ENCODE data around the gene ANXA6. TPM values are rescaled to one million over a fixed set of nuclear protein-coding genes. Genes with fewer than 3 reads are reported as not detected.

The ANXA6 gene
- total RNA-seq, 4 donors from 2014 or later = 91.6 to 164 (median 142) TPM

DNA sequence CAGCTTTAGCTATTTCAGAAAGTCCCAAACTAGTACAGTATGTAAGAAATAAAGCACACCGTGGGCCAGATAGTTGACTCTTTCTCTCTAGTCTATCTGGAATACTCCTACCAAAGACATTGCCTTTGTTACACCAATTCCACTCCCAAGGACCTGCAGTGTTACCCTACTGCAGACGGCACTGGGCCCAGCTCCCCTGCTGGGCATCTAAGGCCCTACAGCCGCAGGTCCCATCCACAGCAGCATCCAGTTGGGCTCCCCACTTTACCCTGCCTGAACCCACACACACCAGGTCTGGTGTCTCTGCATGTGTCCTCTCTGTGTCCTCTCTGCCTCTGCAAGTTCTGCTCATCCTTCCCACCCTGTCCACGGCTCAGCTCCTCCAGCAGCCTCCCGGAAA, 99.3 kb downstream of the ANXA6 start:
- TF ChIP-seq, protein P1, sequence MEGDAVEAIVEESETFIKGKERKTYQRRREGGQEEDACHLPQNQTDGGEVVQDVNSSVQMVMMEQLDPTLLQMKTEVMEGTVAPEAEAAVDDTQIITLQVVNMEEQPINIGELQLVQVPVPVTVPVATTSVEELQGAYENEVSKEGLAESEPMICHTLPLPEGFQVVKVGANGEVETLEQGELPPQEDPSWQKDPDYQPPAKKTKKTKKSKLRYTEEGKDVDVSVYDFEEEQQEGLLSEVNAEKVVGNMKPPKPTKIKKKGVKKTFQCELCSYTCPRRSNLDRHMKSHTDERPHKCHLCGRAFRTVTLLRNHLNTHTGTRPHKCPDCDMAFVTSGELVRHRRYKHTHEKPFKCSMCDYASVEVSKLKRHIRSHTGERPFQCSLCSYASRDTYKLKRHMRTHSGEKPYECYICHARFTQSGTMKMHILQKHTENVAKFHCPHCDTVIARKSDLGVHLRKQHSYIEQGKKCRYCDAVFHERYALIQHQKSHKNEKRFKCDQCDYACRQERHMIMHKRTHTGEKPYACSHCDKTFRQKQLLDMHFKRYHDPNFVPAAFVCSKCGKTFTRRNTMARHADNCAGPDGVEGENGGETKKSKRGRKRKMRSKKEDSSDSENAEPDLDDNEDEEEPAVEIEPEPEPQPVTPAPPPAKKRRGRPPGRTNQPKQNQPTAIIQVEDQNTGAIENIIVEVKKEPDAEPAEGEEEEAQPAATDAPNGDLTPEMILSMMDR (IDR thresholded peaks at IDR 0.05 in 4 of 5, conservative IDR thresholded peaks at IDR 0.05 in 1 of 5) = peak in 1 of 5 experiments; percentile 19
- no peak for TF ChIP-seq POLR2A (IDR thresholded peaks at IDR 0.05)
- ATAC-seq = no peak
- intact Hi-C loops (cut with DNase I; ENCODE audit: low total_unique reads) = no loop called here
- Histone ChIP-seq H3K4me3 (no peak overlapping the region), H3K4me1 (peaks cover 41 to 49% of the 10 kb centered on the region in 2 donors), H3K9me3 (no peaks in the 10 kb centered on the region), H3K27ac (peak overlapping the region; percentile 90 to 94 (median 92)), H3K27me3 (no peaks in the 10 kb centered on the region), H3K36me3 (peaks cover 0 to 70% of the 10 kb centered on the region in 2 donors)
- no peak for DNase-seq
- in situ Hi-C loops (cut with MboI; ENCODE audit: low sequenced_read_pairs in 4 of 4) = no loop called here

DNA sequence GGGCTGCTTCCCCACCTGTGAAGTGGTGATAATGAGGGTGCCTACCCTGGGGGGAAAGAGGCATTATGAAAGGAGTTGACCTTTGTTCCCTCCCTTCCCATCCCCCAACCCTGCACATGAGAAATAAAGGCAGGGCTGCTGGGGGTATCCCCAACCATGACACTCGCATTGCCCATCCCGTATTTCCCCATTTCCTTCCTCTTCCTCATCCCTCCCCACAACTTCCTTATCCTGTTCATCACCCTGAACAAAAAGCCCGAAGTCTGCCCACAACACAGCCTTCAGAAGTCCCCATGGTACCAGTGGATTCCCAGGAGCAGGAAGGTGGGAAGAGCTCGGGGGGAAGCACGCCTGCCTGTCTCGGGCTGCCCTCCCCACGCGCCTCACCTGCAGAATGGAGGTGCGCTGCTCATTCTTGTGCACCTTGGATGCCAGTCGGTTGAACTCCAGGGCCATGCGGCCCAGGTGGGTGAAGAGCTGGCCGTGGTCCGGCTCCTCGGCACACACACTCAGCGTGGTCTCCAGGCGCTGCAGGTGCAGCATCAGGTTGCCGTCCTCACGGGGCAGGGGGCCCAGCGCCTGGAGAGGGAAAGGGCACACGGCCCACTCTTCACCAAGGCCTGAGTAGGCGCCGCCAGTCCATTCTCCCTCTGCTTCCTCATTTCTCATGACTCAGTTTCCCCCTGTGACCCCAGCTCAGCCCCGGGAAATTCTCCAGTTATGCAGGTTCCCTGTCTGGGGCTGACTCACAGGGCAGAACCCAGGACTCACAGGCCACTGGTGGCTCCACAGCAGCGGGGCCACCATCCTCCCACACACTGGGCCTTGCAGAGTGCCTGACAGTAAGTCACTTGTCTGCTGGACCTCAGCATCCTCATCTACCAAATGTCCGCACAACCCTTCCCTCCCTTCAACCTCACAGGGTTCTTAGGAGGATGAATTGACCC, 100.9 kb downstream of the ANXA6 start:
- no peaks in the 10 kb centered on the region for H3K9me3 ChIP-seq
- no peak overlapping the region for H3K4me3 ChIP-seq
- TF ChIP-seq, protein P1 (IDR thresholded peaks at IDR 0.05 in 4 of 5, conservative IDR thresholded peaks at IDR 0.05 in 1 of 5) = no peak
- no peak for TF ChIP-seq POLR2A (IDR thresholded peaks at IDR 0.05)
- peaks cover 35 to 42% of the 10 kb centered on the region in 2 donors for H3K4me1 ChIP-seq
- H3K36me3 ChIP-seq = peaks cover 0 to 66% of the 10 kb centered on the region in 2 donors
- no peaks in the 10 kb centered on the region for H3K27me3 ChIP-seq
- peak overlapping the region in 1 of 4 donors; percentile 44 for H3K27ac ChIP-seq
- in situ Hi-C loops (cut with MboI; ENCODE audit: low sequenced_read_pairs in 4 of 4) (no loop called here), intact Hi-C loops (cut with DNase I; ENCODE audit: low total_unique reads) (no loop called here)
- DNase-seq (no peak), ATAC-seq (no peak)

DNA sequence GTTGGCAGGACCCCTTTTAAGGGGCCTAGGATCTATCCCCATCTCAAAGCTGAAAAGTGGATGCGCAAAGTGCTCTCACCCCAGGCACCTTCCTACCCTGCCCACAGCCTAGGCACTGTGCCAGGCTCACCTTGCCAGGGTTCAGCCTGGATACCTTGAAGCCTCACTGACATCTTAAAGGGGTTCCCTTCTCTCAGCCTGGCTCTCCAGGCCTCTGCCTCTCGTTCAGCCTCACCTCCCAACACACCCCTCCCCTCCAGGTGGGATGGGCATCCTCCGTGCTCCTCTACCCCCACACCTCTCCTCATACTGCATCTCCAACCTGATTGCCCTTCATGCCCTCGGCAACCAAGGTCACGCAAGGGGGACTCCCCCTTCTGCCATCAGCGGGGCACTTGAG, 102.2 kb downstream of the ANXA6 start:
- Histone ChIP-seq H3K36me3 (peaks cover 0 to 68% of the 10 kb centered on the region in 2 donors), H3K9me3 (no peaks in the 10 kb centered on the region), H3K27ac (peak overlapping the region in 2 of 4 donors; percentile 44 to 47), H3K4me3 (no peak overlapping the region), H3K4me1 (peaks cover 26 to 29% of the 10 kb centered on the region in 2 donors), H3K27me3 (no peaks in the 10 kb centered on the region)
- intact Hi-C loops (cut with DNase I; ENCODE audit: low total_unique reads) (no loop called here), in situ Hi-C loops (cut with MboI; ENCODE audit: low sequenced_read_pairs in 4 of 4) (no loop called here)
- DNase-seq (no peak), ATAC-seq (no peak)
- no peak for TF ChIP-seq POLR2A (IDR thresholded peaks at IDR 0.05)
- TF ChIP-seq, protein P1 (IDR thresholded peaks at IDR 0.05 in 4 of 5, conservative IDR thresholded peaks at IDR 0.05 in 1 of 5) = no peak

DNA sequence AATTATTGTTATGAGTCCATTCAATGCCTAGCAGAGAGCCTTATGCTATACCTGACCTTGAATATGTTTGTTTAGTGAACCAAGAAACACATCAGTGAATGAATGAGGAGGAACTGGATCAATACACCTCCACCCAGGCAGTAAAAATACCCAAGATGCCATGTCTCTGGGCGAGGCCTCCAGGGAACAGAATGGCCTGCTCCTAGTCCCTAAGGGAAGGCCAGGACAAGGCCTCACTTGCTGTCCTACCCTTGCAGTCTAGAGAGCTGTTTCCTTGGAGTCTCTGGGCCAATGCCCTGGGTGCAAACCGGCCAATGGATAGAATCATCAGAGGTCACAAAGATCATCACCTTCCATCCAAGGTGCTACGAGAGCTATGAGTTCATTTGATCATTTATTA, 102.9 kb downstream of the ANXA6 start:
- no peak for ATAC-seq
- Histone ChIP-seq H3K27ac (peak overlapping the region in 3 of 4 donors; percentile 16 to 73 (median 47)), H3K36me3 (peaks cover 0 to 73% of the 10 kb centered on the region in 2 donors), H3K4me1 (peaks cover 20 to 23% of the 10 kb centered on the region in 2 donors), H3K4me3 (no peak overlapping the region), H3K9me3 (no peaks in the 10 kb centered on the region), H3K27me3 (no peaks in the 10 kb centered on the region)
- intact Hi-C loops (cut with DNase I; ENCODE audit: low total_unique reads) (no loop called here), in situ Hi-C loops (cut with MboI; ENCODE audit: low sequenced_read_pairs in 4 of 4) (loop anchor here (5.0 kb wide), 2 partner anchors 58 to 63 kb away; no protein-coding TSS in a partner anchor)
- TF ChIP-seq, protein P1 (IDR thresholded peaks at IDR 0.05 in 4 of 5, conservative IDR thresholded peaks at IDR 0.05 in 1 of 5) = no peak
- no peak for DNase-seq

Measured in gastrocnemius medialis (tissue), 4 donors.